HG03558 (cell line): ENCODE results near the gene DMAP1.
"Not testable (repeated sequence)": the region's sequence is repeated elsewhere in the genome, so short reads cannot be mapped to it uniquely, and the experiment has no call there.

ENCODE experiments used
- ATAC-seq: cut with Tn5 transposase; IDR thresholded peaks from one replicate; pipeline ENCODE4 v1.9.1; 2021; ENCODE audit warnings: moderate number of reproducible peaks; ENCODE audit not compliant: unreplicated experiment; ENCODE audit errors: extremely low read depth

Gene DMAP1, protein sequence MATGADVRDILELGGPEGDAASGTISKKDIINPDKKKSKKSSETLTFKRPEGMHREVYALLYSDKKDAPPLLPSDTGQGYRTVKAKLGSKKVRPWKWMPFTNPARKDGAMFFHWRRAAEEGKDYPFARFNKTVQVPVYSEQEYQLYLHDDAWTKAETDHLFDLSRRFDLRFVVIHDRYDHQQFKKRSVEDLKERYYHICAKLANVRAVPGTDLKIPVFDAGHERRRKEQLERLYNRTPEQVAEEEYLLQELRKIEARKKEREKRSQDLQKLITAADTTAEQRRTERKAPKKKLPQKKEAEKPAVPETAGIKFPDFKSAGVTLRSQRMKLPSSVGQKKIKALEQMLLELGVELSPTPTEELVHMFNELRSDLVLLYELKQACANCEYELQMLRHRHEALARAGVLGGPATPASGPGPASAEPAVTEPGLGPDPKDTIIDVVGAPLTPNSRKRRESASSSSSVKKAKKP

DNA sequence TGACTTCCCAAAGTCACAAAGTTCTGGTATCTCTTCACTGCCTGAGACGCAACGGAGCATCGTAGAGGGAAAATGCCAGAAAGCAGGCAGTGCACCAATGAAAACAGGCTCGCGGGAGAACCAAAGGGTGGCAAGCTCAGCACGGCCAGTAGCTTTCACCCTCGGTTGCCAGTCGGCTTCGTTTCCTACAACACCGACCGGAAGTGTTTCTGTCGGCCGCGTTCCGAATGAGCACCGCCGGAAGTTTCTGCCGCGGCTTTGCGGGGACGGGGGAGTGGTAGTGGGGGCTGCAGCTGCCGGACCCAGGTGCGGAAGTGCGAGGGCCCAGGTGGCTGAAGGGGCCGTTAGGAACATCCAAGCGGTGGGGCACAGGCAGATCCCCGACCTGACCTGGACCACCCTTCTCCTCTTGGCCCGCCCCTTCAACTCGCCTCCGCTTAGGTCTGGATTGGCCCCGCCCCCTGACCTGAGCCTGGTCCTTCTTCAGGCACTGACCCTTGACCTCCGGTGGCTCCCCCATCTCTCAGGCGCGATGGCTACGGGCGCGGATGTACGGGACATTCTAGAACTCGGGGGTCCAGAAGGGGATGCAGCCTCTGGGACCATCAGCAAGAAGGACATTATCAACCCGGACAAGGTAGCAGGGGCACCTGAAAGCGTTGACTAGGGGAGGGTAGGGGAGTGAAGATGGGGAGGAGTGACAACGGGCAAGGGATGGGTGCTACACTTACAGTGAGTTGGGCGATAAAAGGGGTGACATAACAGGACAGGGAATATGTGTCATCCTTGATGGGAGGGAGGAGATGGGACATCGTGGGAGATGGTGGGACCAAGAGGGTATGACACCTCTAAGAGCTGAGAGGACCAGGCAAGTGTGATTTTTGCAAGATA, at the start of gene DMAP1:
TSS of gene DMAP1 (plus strand) at position 250 of the 891 bp plus-strand sequence. CDS start at position 533, 283 bp downstream.
- no peak for ATAC-seq

DNA sequence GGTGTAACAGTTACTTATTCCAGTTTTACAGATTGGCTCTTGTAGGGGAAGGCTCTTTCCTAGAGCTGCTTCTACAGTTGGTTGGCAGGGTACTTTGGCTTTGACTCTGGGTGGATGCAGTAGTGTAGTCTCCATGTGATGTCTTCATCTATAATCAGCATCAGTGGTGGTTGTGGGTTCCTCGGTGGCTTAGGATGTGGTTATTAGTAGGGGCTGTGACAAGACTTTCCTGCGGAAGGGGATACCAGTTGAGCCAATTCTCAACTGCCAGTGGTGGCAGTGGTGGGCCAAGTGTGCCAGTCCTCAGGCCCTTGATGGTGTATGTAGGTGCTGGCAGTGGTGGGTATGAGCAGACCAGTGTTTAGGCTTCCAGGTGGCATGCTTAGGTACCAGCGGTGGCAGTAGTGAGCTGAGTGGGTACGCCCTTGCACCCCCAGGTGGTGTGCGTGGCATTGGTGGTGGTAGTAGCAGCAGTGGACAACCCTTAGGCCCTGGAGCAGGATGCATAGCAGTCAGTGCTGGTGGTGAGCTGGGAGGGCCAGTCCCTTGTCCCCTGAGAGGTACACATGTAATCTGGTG, 44.7 kb upstream of the DMAP1 start:
- ATAC-seq: no peak

DNA sequence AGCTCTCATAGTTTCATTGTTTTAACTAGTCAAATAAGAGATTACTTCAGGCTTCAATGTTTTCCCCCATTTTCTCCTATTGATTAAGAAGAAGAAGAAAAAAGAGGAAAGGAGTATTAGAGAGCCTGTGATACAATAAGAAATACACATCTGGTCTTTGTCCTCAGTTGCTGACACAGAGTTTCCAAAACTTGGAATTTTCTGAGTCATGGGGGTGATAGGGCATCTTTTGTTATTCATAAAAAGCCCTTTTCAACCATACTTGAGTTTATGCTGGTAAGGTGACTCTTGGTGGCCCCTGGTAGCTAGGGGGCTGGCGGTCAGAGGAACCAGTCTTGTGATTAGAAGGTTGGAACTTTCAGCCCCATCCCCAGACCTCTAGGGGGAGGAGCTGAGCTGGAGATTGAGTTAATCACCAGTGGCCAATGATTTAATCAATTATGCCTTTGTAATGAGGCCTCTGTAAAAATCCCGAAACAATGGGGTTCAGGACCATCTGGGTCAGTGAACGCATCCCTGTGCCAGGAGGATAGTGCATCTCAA, 42.9 kb upstream of the DMAP1 start:
- no peak for ATAC-seq

DNA sequence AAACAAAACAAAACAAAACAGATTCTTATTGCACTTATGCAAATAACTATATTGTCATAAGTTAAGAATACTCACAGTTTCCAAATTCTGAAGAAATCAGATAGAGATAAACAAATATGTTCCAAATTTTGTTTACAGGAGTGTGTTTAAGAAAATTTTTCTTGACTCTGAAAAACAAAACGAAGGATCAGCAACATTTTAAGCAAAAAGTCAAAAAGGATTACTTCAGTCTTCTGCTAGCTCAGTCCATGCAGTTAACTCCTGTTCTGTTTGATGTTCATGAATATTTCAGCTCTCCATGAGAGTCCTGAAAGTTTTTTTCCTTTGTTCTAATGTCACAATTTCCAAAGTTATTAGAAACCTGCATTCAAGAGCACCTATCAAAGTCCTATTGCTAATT, 38.6 kb upstream of the DMAP1 start:
- ATAC-seq: no peak

DNA sequence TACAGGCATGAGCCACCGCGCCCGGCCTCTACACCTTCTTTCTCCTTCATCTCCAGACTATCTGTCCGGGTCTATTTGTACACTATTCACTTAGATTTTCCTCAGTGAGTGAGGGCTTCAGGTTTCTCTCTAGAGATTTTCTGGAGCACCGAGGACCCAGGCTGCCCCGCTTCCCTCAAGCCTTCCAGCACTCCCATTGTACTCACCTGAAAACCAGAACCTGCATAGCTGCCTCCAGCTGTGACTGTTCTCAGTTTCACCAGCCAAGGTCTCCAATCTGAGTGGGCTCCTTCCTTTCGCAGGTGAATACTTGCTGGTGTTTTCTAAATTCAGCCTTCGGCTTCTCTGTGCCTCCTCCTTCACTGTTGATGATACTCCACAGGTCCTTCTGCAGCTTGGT, 12.9 kb upstream of the DMAP1 start:
- no peak for ATAC-seq

DNA sequence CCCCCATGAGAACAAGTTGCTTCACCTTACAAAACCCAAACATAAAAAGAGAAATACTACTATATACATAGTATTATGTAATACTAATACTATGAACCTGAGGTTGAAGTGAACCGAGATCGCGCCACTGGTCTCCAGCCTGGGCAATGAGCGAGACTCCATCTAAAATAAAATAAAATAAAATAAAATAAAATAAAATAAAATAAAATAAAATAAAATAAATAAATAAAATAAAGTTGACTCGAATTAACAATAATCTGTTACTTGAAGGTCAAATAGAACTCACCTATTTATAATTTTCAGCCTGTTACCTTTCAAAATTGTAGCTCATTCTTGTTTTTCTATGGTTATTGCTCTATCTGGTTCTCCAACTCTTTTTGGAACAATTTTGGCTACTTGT, 6.7 kb upstream of the DMAP1 start:
- ATAC-seq: not testable (repeated sequence)

DNA sequence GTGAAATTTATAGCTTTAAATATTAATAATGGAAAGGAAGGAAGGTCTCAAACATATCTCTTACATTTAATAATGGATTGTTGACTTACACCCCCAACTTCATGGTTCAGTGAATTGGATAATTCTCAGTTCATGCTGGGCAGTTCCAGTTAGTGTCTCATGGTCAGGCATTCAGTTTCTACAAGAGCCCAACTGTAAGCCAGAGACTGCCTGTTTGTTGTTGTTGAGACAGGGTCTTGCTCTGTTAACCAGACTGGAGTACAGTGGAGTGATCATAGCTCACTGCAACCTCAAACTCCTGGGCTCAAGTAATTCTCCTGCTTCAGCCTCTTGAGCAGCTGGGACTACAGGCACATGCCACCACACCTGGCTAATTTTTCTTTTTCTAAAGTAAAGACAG, 5.0 kb upstream of the DMAP1 start:
- no peak for ATAC-seq

DNA sequence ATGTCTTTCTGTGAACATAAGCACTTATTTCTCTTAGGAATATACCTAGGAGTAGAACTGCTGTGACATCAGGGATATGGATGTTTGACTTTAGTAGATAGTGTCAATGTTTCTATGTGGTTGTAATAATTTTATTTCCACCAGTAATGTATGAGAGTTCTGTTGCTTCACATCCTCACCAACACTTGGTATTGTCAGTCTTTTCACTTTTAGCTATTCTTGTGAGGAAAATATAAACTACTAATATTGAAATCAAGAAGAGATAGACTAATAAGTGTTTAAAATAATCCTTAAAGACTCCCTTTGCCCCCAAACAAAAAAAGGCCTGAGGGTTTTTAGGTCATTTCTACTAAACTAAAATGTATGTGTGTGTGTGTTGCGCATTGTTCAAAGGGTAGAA, 2.7 kb upstream of the DMAP1 start:
- no peak for ATAC-seq

DNA sequence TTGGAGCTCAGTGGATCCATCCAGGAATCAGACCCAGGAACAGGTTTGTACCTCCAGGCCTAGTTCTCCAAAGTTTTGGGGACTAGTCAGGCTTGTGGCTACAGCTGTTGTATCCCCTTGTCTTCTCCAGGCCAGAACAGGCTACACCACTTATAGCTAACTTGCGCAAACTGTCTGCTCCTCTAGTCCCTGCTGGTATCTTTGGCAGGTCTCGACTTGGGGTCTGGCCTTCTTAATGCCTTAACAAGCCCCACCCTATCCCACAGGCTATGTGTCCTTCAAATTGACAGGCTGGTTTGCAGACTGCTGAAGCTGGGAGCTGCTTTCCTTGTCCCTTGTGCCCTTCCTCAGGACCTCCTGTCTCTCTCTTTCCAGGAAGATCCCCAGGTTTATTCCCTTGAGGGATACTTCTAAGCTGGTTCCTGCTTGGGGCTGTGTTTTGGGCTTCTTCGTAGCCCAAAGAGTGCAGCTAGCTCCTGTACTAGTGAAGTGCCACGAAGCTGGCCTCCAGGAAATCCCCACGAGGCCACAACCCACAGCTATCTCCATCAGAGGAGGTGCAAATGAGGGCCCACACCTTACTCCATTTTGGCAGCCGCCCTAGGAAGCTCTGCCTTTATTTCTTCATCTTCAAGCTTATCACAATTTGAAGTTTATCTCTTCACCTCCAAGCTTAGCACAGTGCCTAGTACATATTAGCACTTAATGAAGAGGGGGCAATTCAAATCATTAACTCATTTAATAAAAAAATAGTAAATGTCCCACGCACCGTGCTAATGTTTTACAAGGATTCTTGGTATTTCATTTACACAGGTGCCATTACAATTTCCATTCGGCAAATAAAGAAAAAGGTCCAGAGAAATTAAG, 683 bp upstream of the DMAP1 start:
- no peak for ATAC-seq

DNA sequence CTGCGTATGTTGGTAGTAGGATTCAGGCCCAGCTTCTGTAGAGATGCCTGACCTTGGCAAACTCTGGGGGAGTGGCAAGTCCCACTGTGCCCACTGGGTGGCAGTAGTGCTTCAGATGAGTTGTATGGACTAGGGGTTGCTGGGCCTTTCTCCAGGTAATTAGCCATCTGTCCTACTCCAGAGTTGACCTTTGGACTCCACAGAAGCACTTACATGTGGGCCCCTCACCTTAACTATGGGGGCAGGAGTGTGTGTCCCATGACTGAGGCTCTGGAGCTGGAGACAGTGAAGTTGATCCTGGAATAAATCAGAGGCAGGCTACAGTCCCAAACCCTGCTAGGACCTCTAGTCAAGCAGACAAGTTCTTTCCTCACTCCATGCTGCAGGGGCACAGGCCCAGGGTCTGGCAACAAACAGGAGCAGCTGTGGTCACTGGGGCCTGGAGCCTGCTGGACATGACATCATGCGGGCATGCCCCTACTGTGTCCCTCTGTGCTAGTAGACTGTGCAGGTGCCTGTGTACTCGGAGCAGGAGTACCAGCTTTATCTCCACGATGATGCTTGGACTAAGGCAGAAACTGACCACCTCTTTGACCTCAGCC, 4.6 kb downstream of the DMAP1 start:
- ATAC-seq: no peak

DNA sequence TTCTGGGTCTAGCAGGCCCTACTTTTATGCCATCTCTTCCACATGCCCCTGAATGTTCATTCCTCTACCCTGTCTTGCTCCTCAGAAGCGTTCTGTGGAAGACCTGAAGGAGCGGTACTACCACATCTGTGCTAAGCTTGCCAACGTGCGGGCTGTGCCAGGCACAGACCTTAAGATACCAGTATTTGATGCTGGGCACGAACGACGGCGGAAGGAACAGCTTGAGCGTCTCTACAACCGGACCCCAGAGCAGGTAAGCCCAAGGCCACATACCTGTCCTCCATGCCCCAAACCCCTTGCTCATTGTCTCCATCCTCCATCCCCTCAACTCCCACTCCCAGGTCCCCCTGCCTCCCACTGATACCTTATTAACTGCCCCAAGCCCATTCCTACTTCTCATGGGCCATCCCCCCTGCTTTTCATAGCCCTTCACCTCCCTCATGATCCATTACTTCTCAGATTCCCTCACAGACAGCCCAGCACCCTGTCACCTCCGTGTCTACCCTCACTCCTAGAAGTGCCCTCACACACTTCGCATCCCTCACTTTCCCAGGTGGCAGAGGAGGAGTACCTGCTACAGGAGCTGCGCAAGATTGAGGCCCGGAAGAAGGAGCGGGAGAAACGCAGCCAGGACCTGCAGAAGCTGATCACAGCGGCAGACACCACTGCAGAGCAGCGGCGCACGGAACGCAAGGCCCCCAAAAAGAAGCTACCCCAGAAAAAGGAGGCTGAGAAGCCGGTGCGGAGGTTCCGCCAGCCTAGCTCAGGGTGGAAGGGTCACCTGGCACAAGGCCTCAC, 5.4 kb downstream of the DMAP1 start:
- no peak for ATAC-seq

DNA sequence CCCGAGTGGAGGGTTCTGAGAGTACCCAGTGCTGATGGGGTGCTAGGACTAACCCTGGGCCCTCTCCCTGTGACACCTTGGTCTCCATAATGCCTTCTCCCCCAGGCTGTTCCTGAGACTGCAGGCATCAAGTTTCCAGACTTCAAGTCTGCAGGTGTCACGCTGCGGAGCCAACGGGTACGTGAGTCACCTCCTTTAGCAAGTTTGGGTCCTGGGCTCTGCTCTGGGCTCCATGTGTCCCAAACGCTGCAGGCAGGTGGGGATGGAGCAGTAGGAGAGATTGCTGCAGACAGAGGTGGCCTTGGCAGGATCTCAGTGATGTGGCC, 6.0 kb downstream of the DMAP1 start:
- ATAC-seq: no peak

DNA sequence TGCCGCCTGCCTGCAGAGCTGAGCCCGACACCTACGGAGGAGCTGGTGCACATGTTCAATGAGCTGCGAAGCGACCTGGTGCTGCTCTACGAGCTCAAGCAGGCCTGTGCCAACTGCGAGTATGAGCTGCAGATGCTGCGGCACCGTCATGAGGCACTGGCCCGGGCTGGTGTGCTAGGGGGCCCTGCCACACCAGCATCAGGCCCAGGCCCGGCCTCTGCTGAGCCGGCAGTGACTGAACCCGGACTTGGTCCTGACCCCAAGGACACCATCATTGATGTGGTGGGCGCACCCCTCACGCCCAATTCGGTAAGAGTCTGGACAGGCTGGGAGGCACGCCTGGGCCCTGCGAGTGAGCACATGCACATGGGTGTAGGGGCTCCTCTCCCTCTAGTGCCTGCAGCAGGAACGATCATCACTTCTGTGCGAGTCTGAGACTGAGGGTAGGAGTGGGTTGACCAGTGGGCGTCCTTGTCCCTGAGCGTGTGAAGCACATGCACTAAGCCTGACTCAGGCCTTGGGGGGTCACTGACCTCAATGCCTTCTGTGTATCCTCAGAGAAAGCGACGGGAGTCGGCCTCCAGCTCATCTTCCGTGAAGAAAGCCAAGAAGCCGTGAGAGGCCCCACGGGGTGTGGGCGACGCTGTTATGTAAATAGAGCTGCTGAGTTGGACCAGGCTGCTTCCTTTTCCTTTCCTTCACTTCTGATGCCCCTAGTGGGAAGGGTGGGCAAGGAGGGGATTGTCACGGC, 6.9 kb downstream of the DMAP1 start:
- no peak for ATAC-seq

DNA sequence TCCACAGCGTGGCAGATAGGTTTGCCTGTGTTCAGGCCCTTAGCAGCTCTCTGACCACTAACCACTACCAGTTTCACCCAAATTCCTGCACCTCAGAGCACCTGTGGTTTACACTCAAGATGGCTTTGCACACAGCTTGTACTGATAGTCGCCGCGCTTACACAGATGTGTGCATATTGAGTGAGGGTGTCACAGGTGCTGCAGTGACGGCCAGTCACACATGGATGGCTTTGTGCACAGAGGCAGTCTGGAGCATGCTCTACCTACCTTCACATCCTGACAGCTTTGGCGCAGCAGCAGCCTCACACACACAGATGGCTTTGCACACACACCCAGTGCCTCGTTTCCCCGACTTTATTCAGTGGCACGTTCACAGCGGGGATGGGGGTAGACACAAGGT, 7.5 kb downstream of the DMAP1 start:
- no peak for ATAC-seq

DNA sequence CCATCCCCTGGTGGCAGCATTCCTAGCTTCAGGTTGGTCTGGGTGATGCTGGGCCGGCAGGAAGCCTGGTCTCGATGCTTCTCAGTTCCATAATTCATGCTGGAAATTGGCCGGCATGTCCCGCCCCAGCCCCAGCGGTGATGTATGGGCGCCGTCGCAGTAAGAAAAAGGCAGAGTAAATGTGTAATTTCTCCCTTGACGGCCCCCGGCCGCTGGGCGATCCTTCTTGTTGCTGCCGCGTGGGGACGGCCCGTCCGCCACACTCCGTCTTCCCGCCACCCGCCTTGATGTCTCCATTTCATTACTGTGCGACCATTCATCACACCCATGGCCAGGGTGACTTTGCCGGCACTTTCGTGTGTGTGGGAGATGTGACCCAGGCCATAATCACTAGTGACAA, 8.5 kb downstream of the DMAP1 start:
- ATAC-seq: no peak

DNA sequence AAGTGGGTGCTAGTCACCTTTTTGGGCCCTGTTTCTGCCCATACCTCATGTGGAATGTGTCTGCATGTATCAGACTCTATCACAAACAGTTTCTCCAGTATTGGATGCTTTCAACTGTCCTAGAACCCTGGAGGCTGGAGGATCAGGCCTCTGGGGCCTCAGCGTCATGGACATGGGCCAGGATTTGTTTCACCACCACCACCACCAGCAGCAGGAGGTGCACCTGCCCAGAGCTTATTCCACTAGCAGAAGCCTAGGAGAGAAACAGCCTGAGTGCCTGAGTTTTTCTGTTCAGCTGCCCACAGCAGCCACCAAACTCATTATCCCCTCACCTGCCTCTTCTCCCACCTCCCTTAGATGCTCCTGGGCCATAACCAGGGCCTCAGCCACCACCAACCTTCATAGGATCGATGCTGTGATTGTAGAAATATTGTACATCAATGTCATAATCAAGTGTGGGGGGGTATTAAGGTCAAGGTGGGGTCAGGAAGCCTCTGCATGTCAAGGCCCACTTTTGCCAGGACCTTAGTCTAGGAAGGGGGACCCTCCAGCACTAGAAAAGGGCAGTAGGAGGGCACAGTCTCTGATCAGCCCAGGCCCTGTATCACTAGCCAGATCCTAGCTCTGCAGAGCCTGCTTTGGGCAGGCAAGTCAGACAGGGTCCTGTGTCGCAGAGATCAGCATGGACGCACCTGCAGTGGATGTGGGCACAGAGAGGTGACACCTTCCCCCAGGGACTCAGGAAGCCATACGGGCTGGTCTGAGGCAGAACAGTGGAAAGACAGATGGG, 9.3 kb downstream of the DMAP1 start:
- ATAC-seq: no peak

DNA sequence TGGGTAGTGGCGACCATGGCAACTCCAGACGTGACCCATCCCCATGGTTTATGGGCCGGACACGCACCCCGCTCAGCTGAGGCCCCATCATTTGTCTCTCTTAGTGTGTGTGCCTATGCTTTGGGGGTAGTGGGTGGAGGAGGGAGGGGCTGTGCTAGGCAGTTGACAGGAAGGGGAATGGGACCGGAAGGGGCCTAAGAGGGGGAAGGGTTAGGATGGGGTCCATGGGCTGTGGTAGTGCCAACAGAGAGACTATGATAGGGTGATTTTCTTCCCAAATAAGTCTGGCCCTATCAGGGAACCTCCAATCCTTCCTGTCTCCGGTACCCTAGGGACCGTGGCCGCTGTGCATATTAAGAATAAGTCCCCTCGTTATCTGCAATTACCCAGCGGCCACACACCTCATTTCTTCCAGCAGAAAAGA, 9.9 kb downstream of the DMAP1 start:
- ATAC-seq: no peak
